Progenitor cell of endocrine pancreas (in vitro differentiated cells): ENCODE results near the gene CAPRIN1. TPM values are rescaled to one million over a fixed set of nuclear protein-coding genes. Genes with fewer than 3 reads are reported as not detected.
"Not testable (repeated sequence)": the region's sequence is repeated elsewhere in the genome, so short reads cannot be mapped to it uniquely, and the experiment has no call there.

Experiments used
- DNase-seq: peaks from one replicate; pipeline ENCODE4 v3.0.0; 2021; ENCODE audit warnings: low spot score; ENCODE audit not compliant: unreplicated experiment
- H3K27ac Mint-ChIP-seq: 2 replicates; pipeline ENCODE4 v1.8.0; 2021; ENCODE audit warnings: mild to moderate bottlenecking, moderate library complexity, mixed read lengths
- H3K27me3 Mint-ChIP-seq: 2 replicates; pipeline ENCODE4 v1.8.0; 2021; ENCODE audit warnings: mixed read lengths
- H3K36me3 Mint-ChIP-seq: 2 replicates; pipeline ENCODE4 v1.8.0; 2022; ENCODE audit warnings: mixed read lengths; ENCODE audit not compliant: insufficient read depth
- H3K4me1 Mint-ChIP-seq: 2 replicates; pipeline ENCODE4 v1.8.0; 2021; ENCODE audit warnings: low read depth, mixed read lengths
- H3K4me3 Mint-ChIP-seq: 2 replicates; pipeline ENCODE4 v1.8.0; 2021; ENCODE audit warnings: low read depth, mild to moderate bottlenecking, moderate library complexity, mixed read lengths
- H3K9me3 Mint-ChIP-seq: 2 replicates; pipeline ENCODE4 v1.8.0; 2021; ENCODE audit warnings: low read depth, mixed read lengths
- CTCF ChIP-seq: fragments of 200-600 bp; sonication (generic); IDR thresholded peaks from one replicate; pipeline ENCODE4 v1.5.0; 2021; ENCODE audit warnings: antibody characterized with exemption, mild to moderate bottlenecking; ENCODE audit not compliant: unreplicated experiment
- total RNA-seq: library from RNA; stranded (reverse); gene quantifications from 2 replicates; pipeline ENCODE4 v1.2.1, GENCODE V29; 2021

CAPRIN1 gene
- total RNA-seq, 1 donor from 2014 or later, result 325 TPM

GRCh38 chr11:34050581-34051348 lies 766 bp upstream of the CAPRIN1 start:
- TF ChIP-seq CTCF, result no peak
- no peaks in the 10 kb centered on the region for H3K9me3 Mint-ChIP-seq
- H3K36me3 Mint-ChIP-seq, result peaks cover 11% of the 10 kb centered on the region
- H3K4me3 Mint-ChIP-seq, result peak overlapping the region; percentile 77
- H3K27ac Mint-ChIP-seq, result peak overlapping the region; percentile 96
- peaks cover 21% of the 10 kb centered on the region for H3K4me1 Mint-ChIP-seq
- no peak for DNase-seq
- no peaks in the 10 kb centered on the region for H3K27me3 Mint-ChIP-seq

GRCh38 chr11:34052036-34052607 lies 591 bp downstream of the CAPRIN1 start:
- Mint-ChIP-seq H3K4me3 (peak overlapping the region; percentile 97), H3K36me3 (peaks cover 12% of the 10 kb centered on the region), H3K27me3 (no peaks in the 10 kb centered on the region), H3K27ac (peak overlapping the region; percentile 98), H3K9me3 (no peaks in the 10 kb centered on the region), H3K4me1 (peaks cover 29% of the 10 kb centered on the region)
- no peak for TF ChIP-seq CTCF
- peak; percentile 88 for DNase-seq

- H3K27me3 Mint-ChIP-seq, result no peaks in the 10 kb centered on the region
- no peak for TF ChIP-seq CTCF
- peaks cover 31% of the 10 kb centered on the region for H3K4me1 Mint-ChIP-seq
- H3K27ac Mint-ChIP-seq, result peak overlapping the region; percentile 98
- no peaks in the 10 kb centered on the region for H3K9me3 Mint-ChIP-seq
- H3K4me3 Mint-ChIP-seq, result peak overlapping the region; percentile 97
- no peak for DNase-seq
- peaks cover 13% of the 10 kb centered on the region for H3K36me3 Mint-ChIP-seq
These were observed 1.2 kb downstream of the CAPRIN1 start for GRCh38 chr11:34052608-34053160.

GRCh38 chr11:34053161-34053686 lies 1.7 kb downstream of the CAPRIN1 start:
- no peak for TF ChIP-seq CTCF
- Mint-ChIP-seq H3K9me3 (no peaks in the 10 kb centered on the region), H3K4me3 (peak overlapping the region; percentile 97), H3K27ac (peak overlapping the region; percentile 98), H3K36me3 (peaks cover 13% of the 10 kb centered on the region), H3K4me1 (peaks cover 31% of the 10 kb centered on the region), H3K27me3 (no peaks in the 10 kb centered on the region)
- DNase-seq, result peak; percentile 46

- Mint-ChIP-seq H3K36me3 (peaks cover 20% of the 10 kb centered on the region), H3K4me1 (peaks cover 38% of the 10 kb centered on the region), H3K4me3 (peak overlapping the region; percentile 97), H3K27ac (peak overlapping the region; percentile 98)
- not testable (repeated sequence) for H3K27me3 Mint-ChIP-seq, DNase-seq, H3K9me3 Mint-ChIP-seq
These were observed 2.8 kb downstream of the CAPRIN1 start for GRCh38 chr11:34054351-34054750.
